ENCODE data around the gene LRP4. TPM values are rescaled to one million over a fixed set of nuclear protein-coding genes. Genes with fewer than 3 reads are reported as not detected.

Gene LRP4
- total and polyA plus RNA-seq, 2 of the 13 experiments (the other 11 are each of a cell fraction or from before 2014, with no cell fraction given): 4.7 to 13.3 TPM

DNA sequence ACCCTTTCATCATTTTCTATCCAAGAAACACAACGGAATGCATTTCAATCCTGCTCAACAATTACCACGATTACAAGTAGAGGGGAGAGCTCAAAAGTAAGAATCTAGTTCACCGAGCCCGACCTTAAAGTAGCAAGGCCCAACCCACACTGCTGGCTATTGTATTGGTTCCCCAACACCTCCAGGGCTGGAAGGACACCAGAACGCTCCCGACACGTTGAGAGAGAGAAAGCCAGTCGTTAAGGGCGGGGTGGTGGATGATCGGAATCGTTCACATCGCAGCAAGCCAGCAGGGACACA, 73.0 kb downstream of the LRP4 start (continued):
- TF ChIP-seq SP1 (IDR thresholded peaks at IDR 0.05) (no peak), SP1 (CRISPR knock-in tag; IDR thresholded peaks at IDR 0.05) (no peak), SMARCC2 (IDR thresholded peaks at IDR 0.05) (no peak), NFATC3 (CRISPR knock-in tag; IDR thresholded peaks at IDR 0.05) (no peak), RBM39 (IDR thresholded peaks at IDR 0.05; ENCODE audit: low read depth, low read length, poor library complexity, severe bottlenecking) (no peak)
- TF ChIP-seq, protein P1, sequence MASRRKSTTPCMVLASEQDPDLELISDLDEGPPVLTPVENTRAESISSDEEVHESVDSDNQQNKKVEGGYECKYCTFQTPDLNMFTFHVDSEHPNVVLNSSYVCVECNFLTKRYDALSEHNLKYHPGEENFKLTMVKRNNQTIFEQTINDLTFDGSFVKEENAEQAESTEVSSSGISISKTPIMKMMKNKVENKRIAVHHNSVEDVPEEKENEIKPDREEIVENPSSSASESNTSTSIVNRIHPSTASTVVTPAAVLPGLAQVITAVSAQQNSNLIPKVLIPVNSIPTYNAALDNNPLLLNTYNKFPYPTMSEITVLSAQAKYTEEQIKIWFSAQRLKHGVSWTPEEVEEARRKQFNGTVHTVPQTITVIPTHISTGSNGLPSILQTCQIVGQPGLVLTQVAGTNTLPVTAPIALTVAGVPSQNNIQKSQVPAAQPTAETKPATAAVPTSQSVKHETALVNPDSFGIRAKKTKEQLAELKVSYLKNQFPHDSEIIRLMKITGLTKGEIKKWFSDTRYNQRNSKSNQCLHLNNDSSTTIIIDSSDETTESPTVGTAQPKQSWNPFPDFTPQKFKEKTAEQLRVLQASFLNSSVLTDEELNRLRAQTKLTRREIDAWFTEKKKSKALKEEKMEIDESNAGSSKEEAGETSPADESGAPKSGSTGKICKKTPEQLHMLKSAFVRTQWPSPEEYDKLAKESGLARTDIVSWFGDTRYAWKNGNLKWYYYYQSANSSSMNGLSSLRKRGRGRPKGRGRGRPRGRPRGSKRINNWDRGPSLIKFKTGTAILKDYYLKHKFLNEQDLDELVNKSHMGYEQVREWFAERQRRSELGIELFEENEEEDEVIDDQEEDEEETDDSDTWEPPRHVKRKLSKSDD (CRISPR knock-in tag; IDR thresholded peaks at IDR 0.05; ENCODE audit: low read depth): no peak

- H3K36me3 ChIP-seq (replicated peaks in 1 of 2; ENCODE audit: control insufficient read depth in 1 of 2, insufficient read depth in 2 of 2, low read length in 2 of 2): peaks cover 0 to 18% of the 10 kb centered on the region in 2 experiments; a peak in 2 of 5 replicates
- in situ Hi-C loops (cut with HindIII; ENCODE audit: extremely low pct_ligation_motif_present, low pct_unique_long_range_greater_than_20kb): no loop called here
- ATAC-seq: no peak
- no peak overlapping the region for H3K27ac ChIP-seq (ENCODE audit: extremely low read length, insufficient read depth, low read length)
- H4K20me1 ChIP-seq (ENCODE audit: insufficient read depth, low read length): no peaks in the 10 kb centered on the region; the same call in 1 of the 2 replicates
- no peak for DNase-seq (ENCODE audit: low spot score)
- ChIA-PET POLR2A (no interaction called here), CTCF (ENCODE audit: low intra/inter-chr PET ratio, low total read pairs) (no interaction called here)
- intact Hi-C loops (cut with micrococcal nuclease; ENCODE audit: unreplicated experiment): no loop called here
- H3K4me1 ChIP-seq (ENCODE audit: insufficient read depth, low read length): peaks cover 27% of the 10 kb centered on the region
- H3K79me2 ChIP-seq (ENCODE audit: insufficient read depth, low read length): peaks cover 98% of the 10 kb centered on the region
- no peak overlapping the region for H2AFZ ChIP-seq (ENCODE audit: low read length)
- no peak for FAIRE-seq
- no peaks in the 10 kb centered on the region for H3K27me3 ChIP-seq (ENCODE audit: control insufficient read depth in 1 of 2, insufficient read depth in 2 of 2, low read length in 2 of 2)
- no TSS peak for BruUV-seq (replicated peaks)
- H3K9me3 ChIP-seq (ENCODE audit: low read length): no peaks in the 10 kb centered on the region
- H3K9ac ChIP-seq (ENCODE audit: insufficient read depth, low read depth, low read length): no peak overlapping the region
- no peak overlapping the region for H3K4me2 ChIP-seq (ENCODE audit: low read depth, low read length)
- H3K4me3 ChIP-seq (replicated peaks in 1 of 3; ENCODE audit: insufficient read depth in 1 of 3, low read depth in 2 of 3, low read length in 3 of 3): no peak overlapping the region
- TF ChIP-seq, protein P2, sequence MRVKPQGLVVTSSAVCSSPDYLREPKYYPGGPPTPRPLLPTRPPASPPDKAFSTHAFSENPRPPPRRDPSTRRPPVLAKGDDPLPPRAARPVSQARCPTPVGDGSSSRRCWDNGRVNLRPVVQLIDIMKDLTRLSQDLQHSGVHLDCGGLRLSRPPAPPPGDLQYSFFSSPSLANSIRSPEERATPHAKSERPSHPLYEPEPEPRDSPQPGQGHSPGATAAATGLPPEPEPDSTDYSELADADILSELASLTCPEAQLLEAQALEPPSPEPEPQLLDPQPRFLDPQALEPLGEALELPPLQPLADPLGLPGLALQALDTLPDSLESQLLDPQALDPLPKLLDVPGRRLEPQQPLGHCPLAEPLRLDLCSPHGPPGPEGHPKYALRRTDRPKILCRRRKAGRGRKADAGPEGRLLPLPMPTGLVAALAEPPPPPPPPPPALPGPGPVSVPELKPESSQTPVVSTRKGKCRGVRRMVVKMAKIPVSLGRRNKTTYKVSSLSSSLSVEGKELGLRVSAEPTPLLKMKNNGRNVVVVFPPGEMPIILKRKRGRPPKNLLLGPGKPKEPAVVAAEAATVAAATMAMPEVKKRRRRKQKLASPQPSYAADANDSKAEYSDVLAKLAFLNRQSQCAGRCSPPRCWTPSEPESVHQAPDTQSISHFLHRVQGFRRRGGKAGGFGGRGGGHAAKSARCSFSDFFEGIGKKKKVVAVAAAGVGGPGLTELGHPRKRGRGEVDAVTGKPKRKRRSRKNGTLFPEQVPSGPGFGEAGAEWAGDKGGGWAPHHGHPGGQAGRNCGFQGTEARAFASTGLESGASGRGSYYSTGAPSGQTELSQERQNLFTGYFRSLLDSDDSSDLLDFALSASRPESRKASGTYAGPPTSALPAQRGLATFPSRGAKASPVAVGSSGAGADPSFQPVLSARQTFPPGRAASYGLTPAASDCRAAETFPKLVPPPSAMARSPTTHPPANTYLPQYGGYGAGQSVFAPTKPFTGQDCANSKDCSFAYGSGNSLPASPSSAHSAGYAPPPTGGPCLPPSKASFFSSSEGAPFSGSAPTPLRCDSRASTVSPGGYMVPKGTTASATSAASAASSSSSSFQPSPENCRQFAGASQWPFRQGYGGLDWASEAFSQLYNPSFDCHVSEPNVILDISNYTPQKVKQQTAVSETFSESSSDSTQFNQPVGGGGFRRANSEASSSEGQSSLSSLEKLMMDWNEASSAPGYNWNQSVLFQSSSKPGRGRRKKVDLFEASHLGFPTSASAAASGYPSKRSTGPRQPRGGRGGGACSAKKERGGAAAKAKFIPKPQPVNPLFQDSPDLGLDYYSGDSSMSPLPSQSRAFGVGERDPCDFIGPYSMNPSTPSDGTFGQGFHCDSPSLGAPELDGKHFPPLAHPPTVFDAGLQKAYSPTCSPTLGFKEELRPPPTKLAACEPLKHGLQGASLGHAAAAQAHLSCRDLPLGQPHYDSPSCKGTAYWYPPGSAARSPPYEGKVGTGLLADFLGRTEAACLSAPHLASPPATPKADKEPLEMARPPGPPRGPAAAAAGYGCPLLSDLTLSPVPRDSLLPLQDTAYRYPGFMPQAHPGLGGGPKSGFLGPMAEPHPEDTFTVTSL (CRISPR knock-in tag; IDR thresholded peaks at IDR 0.05; ENCODE audit: borderline replicate concordance): no peak
- no peak for TF ChIP-seq RFX5 (IDR thresholded peaks at IDR 0.05; ENCODE audit: low read depth, low read length)
- TF ChIP-seq ZNF749 (CRISPR knock-in tag; IDR thresholded peaks at IDR 0.05; ENCODE audit: borderline replicate concordance): no peak
- TF ChIP-seq ZNF768 (CRISPR knock-in tag; IDR thresholded peaks at IDR 0.05): no peak
- no peak for TF ChIP-seq THAP11 (CRISPR knock-in tag; IDR thresholded peaks at IDR 0.05)
Observed at GRCh38 chr11:46840116-46840515, 78.2 kb downstream of the LRP4 start.

Data from HepG2 (cell line).